Activated CD4-positive, alpha-beta T cell treated with anti-CD3 and anti-CD28 coated beads, Interleukin-2, amount 10 ng/mL, durations not matched to agents 24 days and 14 days (primary cell): ENCODE measurements around the gene RGL3. TPM values are rescaled to one million over a fixed set of nuclear protein-coding genes. Genes with fewer than 3 reads are reported as not detected.

ENCODE experiments used
- DNase-seq: peaks from one replicate; pipeline ENCODE4 v3.0.0; 2022
- H3K27ac Mint-ChIP-seq: one replicate; pipeline ENCODE4 v1.8.0; 2022; ENCODE audit warnings: mild to moderate bottlenecking, mixed read lengths
- H3K27me3 Mint-ChIP-seq: one replicate; pipeline ENCODE4 v1.8.0; 2022; ENCODE audit warnings: mixed read lengths
- H3K36me3 Mint-ChIP-seq: one replicate; pipeline ENCODE4 v1.8.0; 2022; ENCODE audit warnings: low read depth, mild to moderate bottlenecking, mixed read lengths
- H3K4me1 Mint-ChIP-seq: one replicate; pipeline ENCODE4 v1.8.0; 2021; ENCODE audit warnings: mixed read lengths
- H3K4me3 Mint-ChIP-seq: one replicate; pipeline ENCODE4 v1.8.0; 2022; ENCODE audit warnings: mild to moderate bottlenecking, moderate library complexity, mixed read lengths
- H3K9me3 Mint-ChIP-seq: one replicate; pipeline ENCODE4 v1.8.0; 2021; ENCODE audit warnings: mixed read lengths
- intact Hi-C: fragments of 100-400 bp; cut with micrococcal nuclease; formaldehyde crosslinking; loops from one replicate; pipeline ENCODE4 v1.15.1; 2023
- total RNA-seq: library from RNA; stranded (reverse); gene quantifications from 2 replicates; pipeline ENCODE4 v1.2.3, GENCODE V29; 2022

RGL3 gene
- total RNA-seq, 1 donor from 2014 or later = not detected

DNA sequence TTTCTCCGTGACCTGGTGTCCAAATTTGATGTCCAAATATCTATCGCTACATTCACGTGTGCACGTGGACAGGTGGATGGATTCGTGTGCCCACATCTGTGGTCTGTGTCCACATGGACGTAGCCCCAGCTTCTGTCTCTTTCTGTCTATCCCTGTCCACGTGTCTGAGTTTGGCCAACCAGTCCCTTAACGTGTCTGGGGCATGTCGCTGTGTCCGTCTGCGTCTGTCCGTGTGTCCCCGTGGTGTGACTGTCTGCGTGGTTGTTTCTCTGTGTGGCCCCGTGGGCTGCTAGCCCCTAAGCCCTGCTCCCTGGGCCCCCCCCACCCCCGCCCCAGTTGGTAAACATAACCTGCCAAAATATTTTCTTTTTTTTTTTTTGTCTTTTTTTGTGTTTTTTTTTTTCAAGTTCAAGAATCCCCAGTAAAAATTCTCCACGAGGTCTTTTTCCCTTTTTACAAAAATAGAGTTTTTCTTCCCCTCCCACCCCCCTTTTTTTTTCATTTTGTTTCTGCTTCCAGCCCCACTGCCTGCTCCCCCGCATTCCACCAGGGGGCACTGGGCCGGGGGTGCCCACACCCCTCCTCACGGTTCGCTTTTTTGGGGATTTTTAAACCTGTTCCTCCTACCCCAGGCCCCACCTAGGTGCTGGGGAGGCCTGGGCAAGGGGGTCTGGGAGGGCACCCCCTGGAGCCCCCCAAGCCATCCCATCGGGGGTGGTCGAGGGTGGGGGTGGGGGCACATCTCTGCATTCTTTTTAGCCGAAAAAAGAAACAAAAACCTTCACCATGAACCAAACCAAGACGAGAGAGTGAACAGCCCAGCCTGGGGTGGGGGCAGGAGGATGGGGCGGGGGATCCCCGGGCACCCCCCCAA, 34.6 kb upstream of the RGL3 start:
- Mint-ChIP-seq H3K4me3 (no peak overlapping the region), H3K36me3 (peaks cover 11% of the 10 kb centered on the region), H3K27ac (no peak overlapping the region), H3K4me1 (peaks cover 2% of the 10 kb centered on the region), H3K27me3 (no peaks in the 10 kb centered on the region), H3K9me3 (no peaks in the 10 kb centered on the region)
- intact Hi-C loops = no loop called here
- peak; percentile 70 for DNase-seq

DNA sequence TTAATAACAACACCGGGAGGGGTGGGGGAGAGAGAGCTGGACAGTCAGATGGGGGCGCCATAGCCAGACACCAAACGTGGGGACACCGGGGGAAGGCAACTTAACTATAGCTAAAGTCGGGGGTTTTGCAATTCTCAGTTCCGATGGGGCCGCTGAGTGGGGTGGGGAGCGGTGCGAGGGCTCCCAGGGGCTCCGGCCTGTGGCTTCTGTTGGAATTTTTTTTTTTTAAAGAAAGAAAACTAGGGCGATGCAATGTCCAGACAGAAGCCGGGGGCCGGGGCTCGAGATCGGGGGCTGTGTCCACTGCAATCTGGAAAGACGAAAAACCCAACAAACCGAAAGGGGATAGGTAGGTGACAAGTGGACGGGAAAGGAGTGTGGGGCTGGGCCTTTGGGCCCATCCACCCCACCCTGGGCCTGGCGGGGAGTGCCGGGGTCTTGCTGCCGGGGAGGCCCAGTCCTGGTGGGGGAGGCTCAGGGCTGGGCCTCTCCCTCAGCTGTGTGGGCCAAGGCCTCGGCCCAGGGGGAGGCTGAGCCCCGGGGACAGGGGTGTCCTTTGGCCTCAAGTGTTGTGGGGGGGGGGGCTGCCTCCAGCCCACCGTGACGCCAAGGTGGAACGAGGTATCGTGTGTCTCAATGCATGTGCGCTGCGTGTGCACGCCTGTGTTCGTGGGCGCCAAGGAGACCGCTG, 33.7 kb upstream of the RGL3 start:
- DNase-seq = no peak
- no peaks in the 10 kb centered on the region for H3K27me3 Mint-ChIP-seq
- H3K36me3 Mint-ChIP-seq = peaks cover 13% of the 10 kb centered on the region
- H3K4me3 Mint-ChIP-seq = no peak overlapping the region
- peaks cover 2% of the 10 kb centered on the region for H3K4me1 Mint-ChIP-seq
- H3K9me3 Mint-ChIP-seq = no peaks in the 10 kb centered on the region
- no peak overlapping the region for H3K27ac Mint-ChIP-seq
- intact Hi-C loops = no loop called here

DNA sequence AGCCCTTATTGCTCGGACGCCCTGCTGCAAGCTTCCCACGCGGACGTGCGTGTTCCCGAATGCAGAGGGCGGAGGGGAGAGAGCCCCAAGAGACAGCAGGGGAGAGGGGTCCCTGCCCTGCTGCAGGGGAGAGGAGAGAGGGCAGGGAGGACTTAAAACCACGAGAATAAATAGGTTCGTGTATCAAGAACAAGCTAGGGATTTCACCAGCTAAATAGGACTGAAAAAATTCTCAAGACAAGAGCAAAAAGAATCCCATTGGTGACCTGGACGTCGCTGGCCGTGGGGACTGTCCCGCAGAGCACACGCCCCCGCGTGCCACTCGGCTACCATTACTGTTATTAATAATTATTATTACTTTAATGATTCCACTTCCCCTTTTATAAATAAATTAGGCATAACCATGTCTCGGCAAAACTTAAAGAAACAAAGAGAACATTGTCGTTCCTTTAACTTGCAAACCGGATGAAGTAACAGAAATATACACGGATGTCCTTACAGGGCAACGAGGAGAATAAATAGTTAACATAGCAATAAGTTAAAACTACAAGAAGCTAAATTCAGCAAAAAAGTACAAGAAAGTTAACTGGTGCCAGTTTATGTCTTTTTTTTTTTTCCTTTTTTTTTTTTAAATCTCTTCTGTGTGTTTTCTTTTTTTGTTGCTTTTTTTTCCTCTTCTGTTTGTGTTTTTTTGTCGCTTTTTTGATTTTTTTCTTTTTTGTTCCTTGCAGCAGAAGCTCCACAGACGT, 32.9 kb upstream of the RGL3 start:
- Mint-ChIP-seq H3K36me3 (peaks cover 13% of the 10 kb centered on the region), H3K27me3 (no peaks in the 10 kb centered on the region), H3K4me1 (peaks cover 2% of the 10 kb centered on the region), H3K4me3 (no peak overlapping the region), H3K27ac (no peak overlapping the region), H3K9me3 (no peaks in the 10 kb centered on the region)
- intact Hi-C loops = no loop called here
- DNase-seq = no peak

DNA sequence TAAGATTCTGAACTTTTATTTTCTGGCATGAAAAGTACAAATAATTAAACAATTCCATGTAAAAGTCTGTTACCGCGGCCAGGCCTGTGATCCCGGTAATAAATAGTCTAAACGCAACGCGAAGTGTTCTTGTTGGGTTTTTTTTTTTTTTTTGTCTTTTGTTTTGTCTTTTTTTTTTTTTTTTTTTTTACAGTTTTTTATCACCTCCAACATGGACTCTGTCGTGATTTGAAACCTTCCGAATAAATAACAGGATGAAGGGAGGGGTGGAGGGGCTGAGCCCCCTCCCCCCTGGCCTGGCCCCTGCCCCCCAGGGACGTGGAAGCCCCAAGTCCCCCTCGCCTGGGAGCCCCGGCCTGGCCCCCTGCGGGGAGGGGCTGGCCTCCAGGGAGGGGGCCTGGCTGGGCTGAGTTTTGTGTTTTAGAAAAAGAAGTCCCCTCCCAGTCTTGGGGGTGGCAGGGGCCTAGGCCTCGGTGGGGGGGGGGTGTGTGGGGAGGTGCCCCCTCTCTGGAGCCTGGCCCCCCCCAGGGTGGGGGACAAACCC, 32.3 kb upstream of the RGL3 start:
- DNase-seq = no peak
- Mint-ChIP-seq H3K4me1 (peaks cover 2% of the 10 kb centered on the region), H3K4me3 (no peak overlapping the region), H3K36me3 (peaks cover 15% of the 10 kb centered on the region), H3K27ac (no peak overlapping the region), H3K27me3 (no peaks in the 10 kb centered on the region), H3K9me3 (no peaks in the 10 kb centered on the region)
- intact Hi-C loops = no loop called here

DNA sequence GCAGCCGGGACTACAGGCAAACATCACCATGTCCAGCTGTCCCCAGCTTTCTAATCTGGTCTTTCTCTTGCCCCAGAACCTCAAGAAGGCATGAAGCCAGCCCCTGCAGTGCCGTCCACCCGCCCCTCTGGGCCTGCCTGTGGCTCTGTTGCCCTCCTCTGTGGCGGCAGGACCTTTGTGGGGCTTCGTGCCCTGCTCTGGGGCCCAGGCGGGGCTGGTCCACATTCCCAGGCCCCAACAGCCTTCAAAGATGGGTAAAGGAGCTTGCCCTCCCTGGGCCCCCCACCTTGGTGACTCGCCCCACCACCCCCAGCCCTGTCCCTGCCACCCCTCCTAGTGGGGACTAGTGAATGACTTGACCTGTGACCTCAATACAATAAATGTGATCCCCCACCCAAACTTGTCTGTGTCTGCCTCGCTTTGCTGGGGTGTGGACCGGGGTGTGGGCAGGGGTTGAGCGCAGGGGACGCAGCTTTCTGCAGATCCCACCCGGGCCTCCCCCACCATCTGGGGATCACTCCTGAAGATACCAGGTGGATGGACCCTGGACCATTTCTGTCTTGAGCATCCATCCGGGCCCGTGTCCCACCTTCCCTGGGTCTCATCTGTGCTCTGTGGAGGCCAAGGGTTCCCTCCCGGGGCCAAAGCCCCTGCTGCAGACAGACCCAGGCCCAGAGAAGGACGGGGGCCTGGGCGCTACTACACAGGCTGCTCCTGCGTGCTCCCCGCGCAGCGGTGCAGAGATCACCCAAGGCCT, 31.6 kb upstream of the RGL3 start:
- no peak overlapping the region for H3K4me3 Mint-ChIP-seq
- intact Hi-C loops = no loop called here
- no peak for DNase-seq
- H3K36me3 Mint-ChIP-seq = peaks cover 15% of the 10 kb centered on the region
- no peak overlapping the region for H3K27ac Mint-ChIP-seq
- H3K27me3 Mint-ChIP-seq = no peaks in the 10 kb centered on the region
- peaks cover 2% of the 10 kb centered on the region for H3K4me1 Mint-ChIP-seq
- H3K9me3 Mint-ChIP-seq = no peaks in the 10 kb centered on the region

DNA sequence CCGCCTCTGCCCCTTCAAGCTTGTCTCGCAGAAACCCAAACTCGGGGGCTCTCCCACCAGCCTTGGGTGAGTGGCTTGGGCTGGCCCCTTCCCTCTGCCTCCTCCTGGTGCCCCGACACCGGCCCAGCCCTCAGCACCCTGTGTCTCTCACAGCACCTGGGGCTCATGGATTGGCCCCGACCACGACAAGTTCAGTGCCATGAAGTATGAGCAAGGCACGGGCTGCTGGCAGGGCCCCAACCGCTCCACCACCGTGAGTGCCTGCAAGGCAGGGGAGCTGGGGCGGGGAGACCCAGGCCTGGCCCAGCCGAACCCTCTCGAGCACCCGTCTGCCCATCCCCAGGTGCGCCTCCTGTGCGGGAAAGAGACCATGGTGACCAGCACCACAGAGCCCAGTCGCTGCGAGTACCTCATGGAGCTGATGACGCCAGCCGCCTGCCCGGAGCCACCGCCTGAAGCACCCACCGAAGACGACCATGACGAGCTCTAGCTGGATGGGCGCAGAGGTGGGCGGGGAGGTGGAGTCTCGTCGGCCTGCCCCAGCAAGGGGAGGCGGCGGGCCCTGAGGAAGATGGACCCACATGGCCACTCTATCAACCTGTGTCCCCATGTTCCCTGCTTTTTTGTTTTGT, 29.9 kb upstream of the RGL3 start:
- H3K27me3 Mint-ChIP-seq = no peaks in the 10 kb centered on the region
- H3K9me3 Mint-ChIP-seq = no peaks in the 10 kb centered on the region
- peaks cover 2% of the 10 kb centered on the region for H3K4me1 Mint-ChIP-seq
- no peak for DNase-seq
- intact Hi-C loops = no loop called here
- H3K4me3 Mint-ChIP-seq = no peak overlapping the region
- peaks cover 24% of the 10 kb centered on the region for H3K36me3 Mint-ChIP-seq
- H3K27ac Mint-ChIP-seq = no peak overlapping the region

DNA sequence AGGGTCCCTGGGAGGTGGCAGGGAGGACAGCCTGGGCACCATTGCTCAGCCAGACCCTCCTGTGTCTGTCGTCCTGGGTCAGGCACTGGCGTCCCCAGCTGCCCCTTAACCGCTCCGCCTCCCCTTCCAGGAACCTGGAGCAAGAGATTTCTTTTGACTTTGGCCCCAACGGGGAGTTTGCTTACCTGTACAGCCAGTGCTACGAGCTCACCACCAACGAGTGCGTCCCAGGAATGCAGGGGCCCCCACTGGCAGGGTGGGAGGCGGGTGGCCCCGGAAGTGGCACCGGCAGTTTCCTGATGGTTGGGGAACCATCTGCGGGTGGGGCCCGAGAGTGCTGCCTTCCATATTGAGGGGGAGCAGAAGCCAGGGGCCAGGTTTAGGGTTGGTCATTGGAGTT, 29.3 kb upstream of the RGL3 start:
- Mint-ChIP-seq H3K4me3 (no peak overlapping the region), H3K36me3 (peaks cover 25% of the 10 kb centered on the region)
- intact Hi-C loops = no loop called here

DNA sequence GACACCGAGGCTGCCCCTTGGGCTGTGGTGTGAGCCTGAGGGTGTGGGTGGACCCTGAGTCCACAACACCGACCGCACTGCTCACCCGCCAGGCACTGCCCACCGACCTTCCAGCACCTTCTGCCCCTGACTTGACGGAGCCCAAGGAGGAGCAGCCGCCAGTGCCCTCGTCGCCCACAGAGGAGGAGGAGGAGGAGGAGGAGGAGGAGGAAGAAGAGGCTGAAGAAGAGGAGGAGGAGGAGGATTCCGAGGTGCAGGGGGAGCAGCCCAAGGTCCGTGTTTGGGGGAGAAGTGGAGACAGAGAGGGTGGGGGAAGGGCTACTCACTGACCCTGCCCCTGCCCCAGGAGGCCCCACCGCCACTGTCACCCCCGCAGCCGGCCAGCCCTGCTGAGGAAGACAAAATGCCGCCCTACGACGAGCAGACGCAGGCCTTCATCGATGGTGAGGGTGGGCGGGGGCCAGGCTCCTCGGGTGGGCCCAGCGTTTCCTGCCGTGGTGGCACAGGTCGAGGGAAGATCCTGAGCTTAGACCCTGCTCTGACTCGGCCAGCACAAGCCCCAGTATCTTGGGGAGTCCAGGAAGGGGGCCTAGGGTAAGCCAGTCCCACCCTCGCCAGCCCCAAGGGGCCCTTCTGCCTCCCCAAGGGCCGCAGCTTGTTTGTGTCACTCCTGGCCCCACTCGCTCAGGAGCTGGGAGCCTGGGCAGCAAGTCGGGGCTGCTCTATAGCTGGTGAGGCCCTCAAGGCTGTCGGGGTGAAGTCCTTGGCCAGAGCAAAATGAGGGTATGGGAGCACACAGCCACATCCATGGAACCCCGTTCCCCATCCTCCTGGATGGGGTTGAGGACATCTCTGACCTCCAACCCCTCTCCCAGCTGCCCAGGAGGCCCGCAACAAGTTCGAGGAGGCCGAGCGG, 28.5 kb upstream of the RGL3 start:
- no peak for DNase-seq
- no peak overlapping the region for H3K4me3 Mint-ChIP-seq
- no peaks in the 10 kb centered on the region for H3K9me3 Mint-ChIP-seq
- no peak overlapping the region for H3K27ac Mint-ChIP-seq
- H3K36me3 Mint-ChIP-seq = peaks cover 27% of the 10 kb centered on the region
- no peaks in the 10 kb centered on the region for H3K27me3 Mint-ChIP-seq
- intact Hi-C loops = no loop called here
- no peaks in the 10 kb centered on the region for H3K4me1 Mint-ChIP-seq

More for the DNA sequence above, 29.3 kb upstream of the RGL3 start:
- Mint-ChIP-seq H3K4me1 (peaks cover 1% of the 10 kb centered on the region), H3K27me3 (no peaks in the 10 kb centered on the region), H3K9me3 (no peaks in the 10 kb centered on the region), H3K27ac (no peak overlapping the region)
- no peak for DNase-seq

DNA sequence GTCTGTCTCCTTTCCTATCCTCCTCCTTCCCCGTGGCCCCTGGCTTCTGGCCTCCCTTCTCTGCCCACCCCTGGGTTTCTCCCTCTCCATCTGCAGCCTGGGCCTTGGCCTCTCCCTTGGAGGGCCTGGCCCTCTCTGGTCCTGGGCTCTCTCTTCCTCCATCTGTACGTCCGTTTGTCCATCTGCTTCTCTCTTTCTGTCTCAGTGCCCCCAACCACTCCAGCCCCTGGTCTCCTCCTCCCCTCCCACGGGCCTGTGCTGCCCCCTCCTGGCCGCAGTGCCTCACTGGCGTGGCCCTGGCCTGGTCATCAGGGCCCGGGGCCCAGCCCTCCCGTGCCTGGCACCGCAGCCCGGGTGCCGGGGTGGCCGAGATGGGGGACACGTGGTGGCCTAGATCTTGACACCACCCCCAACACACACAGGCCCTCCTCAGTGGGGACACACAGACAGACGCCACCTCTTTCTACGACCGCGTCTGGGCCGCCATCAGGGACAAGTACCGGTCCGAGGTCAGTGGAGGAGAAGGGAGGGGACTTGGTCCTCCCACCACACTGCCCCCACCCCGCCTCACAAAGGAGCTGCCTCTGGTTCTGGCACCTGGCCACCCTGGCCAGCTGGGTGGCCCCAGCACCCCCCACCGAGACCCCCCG, 27.7 kb upstream of the RGL3 start:
- intact Hi-C loops = no loop called here
- no peak overlapping the region for H3K27ac Mint-ChIP-seq

DNA sequence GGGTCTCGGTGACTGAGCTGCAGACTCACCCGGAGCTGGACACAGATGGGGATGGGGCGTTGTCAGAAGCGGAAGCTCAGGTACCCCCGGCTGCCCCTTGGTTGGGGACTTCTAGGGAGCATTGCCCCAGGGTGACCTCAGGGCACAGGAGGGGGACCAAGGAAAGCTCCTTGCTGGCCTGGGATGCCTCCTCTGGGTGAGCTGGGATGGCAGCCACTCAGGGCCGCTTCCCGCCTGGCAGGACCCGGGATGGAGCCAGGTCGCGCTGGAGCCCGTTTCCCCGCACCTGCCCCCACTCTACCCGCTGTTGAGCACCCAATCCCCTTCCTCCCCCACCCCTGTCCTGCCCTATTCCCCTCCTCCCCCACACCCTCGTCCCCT, 27.1 kb upstream of the RGL3 start:
- Mint-ChIP-seq H3K27me3 (no peaks in the 10 kb centered on the region), H3K36me3 (peaks cover 34% of the 10 kb centered on the region), H3K4me1 (peaks cover 4% of the 10 kb centered on the region), H3K9me3 (no peaks in the 10 kb centered on the region), H3K4me3 (no peak overlapping the region), H3K27ac (no peak overlapping the region)
- intact Hi-C loops = no loop called here
- DNase-seq = no peak

More for the DNA sequence above, 27.7 kb upstream of the RGL3 start:
- Mint-ChIP-seq H3K4me1 (peaks cover 3% of the 10 kb centered on the region), H3K27me3 (no peaks in the 10 kb centered on the region), H3K4me3 (no peak overlapping the region), H3K36me3 (peaks cover 33% of the 10 kb centered on the region), H3K9me3 (no peaks in the 10 kb centered on the region)
- peak; percentile 82 for DNase-seq

DNA sequence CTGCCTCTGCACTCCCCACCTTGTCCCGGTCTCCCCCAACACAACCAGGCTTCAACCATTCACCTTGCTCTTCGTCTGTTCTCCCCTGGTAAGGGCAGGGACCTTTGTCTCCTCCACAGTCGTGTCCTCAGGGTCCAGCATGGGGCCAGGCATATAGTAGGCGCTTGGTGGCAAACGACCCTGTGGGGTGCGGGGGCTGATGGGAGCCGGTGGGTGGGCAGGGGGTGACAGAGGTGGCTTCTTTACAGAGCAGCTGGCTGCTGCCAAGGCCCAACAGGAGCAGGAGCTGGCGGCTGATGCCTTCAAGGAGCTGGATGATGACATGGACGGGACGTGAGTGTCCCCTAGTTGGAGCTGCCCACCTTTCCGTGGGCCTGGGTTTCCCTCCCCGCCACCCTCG, 26.0 kb upstream of the RGL3 start:
- no peaks in the 10 kb centered on the region for H3K27me3 Mint-ChIP-seq
- no peaks in the 10 kb centered on the region for H3K9me3 Mint-ChIP-seq
- H3K4me3 Mint-ChIP-seq = no peak overlapping the region
- H3K27ac Mint-ChIP-seq = no peak overlapping the region
- H3K36me3 Mint-ChIP-seq = peaks cover 43% of the 10 kb centered on the region
- DNase-seq = no peak
- H3K4me1 Mint-ChIP-seq = peaks cover 10% of the 10 kb centered on the region
- intact Hi-C loops = no loop called here

DNA sequence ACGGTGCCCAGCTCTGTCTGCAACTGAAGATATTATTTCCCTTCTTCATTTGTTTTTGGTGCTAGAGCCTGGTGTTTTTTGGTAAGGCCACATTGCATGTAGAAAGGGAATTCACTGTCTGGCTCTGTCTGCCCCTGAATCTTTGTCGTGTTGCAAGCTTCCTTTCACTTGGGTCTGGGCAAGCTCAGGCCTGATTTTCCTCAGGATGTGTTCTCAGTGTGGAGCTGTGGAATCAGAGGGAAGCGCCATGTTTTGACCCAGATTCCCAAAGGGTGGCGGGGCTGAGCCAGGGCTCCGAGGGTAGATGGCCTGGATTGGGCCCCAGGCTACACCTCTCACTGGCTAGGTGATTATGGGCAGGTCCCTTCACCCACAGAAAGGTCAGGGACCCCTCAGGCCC, 24.9 kb upstream of the RGL3 start:
- peaks cover 10% of the 10 kb centered on the region for H3K4me1 Mint-ChIP-seq

More for the DNA sequence above, 24.9 kb upstream of the RGL3 start:
- Mint-ChIP-seq H3K27ac (no peak overlapping the region), H3K9me3 (no peaks in the 10 kb centered on the region), H3K27me3 (no peaks in the 10 kb centered on the region), H3K36me3 (peaks cover 39% of the 10 kb centered on the region), H3K4me3 (no peak overlapping the region)
- DNase-seq = no peak
- intact Hi-C loops = no loop called here
